H1 (cell line): ENCODE measurements around the gene ARMCX2. TPM values are rescaled to one million over a fixed set of nuclear protein-coding genes. Genes with fewer than 3 reads are reported as not detected.

Source experiments
- EZH2 ChIP-seq: fragments of 200-600 bp; sonication (generic); IDR thresholded peaks from 2 replicates; pipeline ENCODE4 v1.7.1; 2012; ENCODE audit warnings: low read depth, mild to moderate bottlenecking, moderate library complexity, low read length, inconsistent platforms; ENCODE audit not compliant: severe bottlenecking
- HDAC6 ChIP-seq: IDR thresholded peaks from one replicate; pipeline ENCODE4 v1.7.1; 2012; ENCODE audit warnings: low read depth, mild to moderate bottlenecking, inconsistent platforms, low read length, moderate library complexity
- polyA plus RNA-seq, 7 experiments: library from polyadenylated mRNA; depleted of rRNA in 3 of 7; stranded (reverse) in 5 of 7; unstranded in 2 of 7; fragments of >200 nt in 5 of 7; fragments of 200-250 nt in 2 of 7; gene quantifications; 1 replicate in 5 of 7; 2 replicates in 1 of 7; 4 replicates in 1 of 7; pipeline versions ENCODE4 v1.2.1 to v1.2.3, GENCODE V29; 2011 to 2013; ENCODE audit warnings: missing spikeins in 2 of 7, mixed read lengths in 2 of 7
- total RNA-seq: library from RNA; stranded (reverse); fragmentation: NEBNext Ultra II Directional; extraction: Animal tissue kit (Norgen Biotek cat#: 25700); gene quantifications from 2 replicates; pipeline ENCODE4 v1.2.1, GENCODE V29; 2021

Gene ARMCX2
- total and polyA plus RNA-seq, 2 of the 8 experiments (the other 6 are each of a cell fraction or from before 2014, with no cell fraction given) = 39.7 to 113 TPM

DNA sequence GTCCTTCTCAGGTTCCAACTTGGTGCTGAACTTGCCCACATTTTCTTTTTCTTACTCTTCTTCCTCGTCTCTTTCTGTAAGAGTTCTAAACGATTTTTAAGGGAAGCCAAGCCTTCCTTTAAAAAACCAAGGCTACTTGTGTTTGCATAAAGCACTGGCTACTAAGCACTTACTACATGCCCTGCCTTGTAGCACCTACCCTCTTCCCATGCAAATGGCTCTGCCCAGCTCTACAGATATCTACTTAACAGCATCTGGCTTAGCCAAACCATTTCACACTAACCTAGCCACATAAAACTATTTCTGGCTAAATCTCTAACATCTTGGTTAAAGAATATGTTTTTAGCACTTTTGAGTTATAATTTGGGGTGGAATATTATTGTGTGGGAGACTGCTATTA lies 26.9 kb upstream of the ARMCX2 start (continued):
- TF ChIP-seq EZH2 = no peak
- no peak for TF ChIP-seq HDAC6
